Spinal cord (tissue), 10 donors: ENCODE results near the gene TAX1BP1. TPM values are rescaled to one million over a fixed set of nuclear protein-coding genes. Genes with fewer than 3 reads are reported as not detected.
A peak's percentile ranks its signal among the peaks of the same experiment; 100 is the strongest.

Experiments
- DNase-seq, 6 donors: peaks; one replicate each; pipeline versions ENCODE4 v3.0.0 to v3.0.0-alpha.2; 2013 to 2015; ENCODE audit warnings: low spot score in 6 of 6, low read depth in 4 of 6
- H3K27ac ChIP-seq: one replicate; pipeline ENCODE4 v1.5.1; 2013; ENCODE audit warnings: low read depth, low read length, control low read depth
- H3K27me3 ChIP-seq: one replicate; pipeline ENCODE4 v1.6.1; 2013; ENCODE audit warnings: low read length; ENCODE audit not compliant: control insufficient read depth, insufficient read depth
- H3K36me3 ChIP-seq: one replicate; pipeline ENCODE4 v1.6.1; 2013; ENCODE audit warnings: low read length; ENCODE audit not compliant: control insufficient read depth, insufficient read depth
- H3K4me1 ChIP-seq: one replicate; pipeline ENCODE4 v1.6.1; 2013; ENCODE audit warnings: low read length; ENCODE audit not compliant: control insufficient read depth, insufficient read depth
- H3K4me3 ChIP-seq: one replicate; pipeline ENCODE4 v1.5.1; 2013; ENCODE audit warnings: low read depth, low read length, control low read depth
- H3K9me3 ChIP-seq: one replicate; pipeline ENCODE4 v1.6.1; 2013; ENCODE audit warnings: low read length; ENCODE audit not compliant: control insufficient read depth, insufficient read depth
- WGBS: methylation state at CpG from one replicate; pipeline ENCODE4 v1.1.5; 2013; ENCODE audit warnings: missing lambda C conversion rate; ENCODE audit not compliant: insufficient coverage; 5-methylcytosine and 5-hydroxymethylcytosine counted together
- polyA plus RNA-seq, 2 donors: library from polyadenylated mRNA; unstranded; fragments of 120-200 nt; gene quantifications; one replicate each; pipeline ENCODE4 v1.2.1, GENCODE V29; 2013; ENCODE audit not compliant: insufficient read length in 2 of 2
- total RNA-seq, 2 donors: library from RNA; depleted of rRNA in 1 of 2; stranded (reverse); fragments of 120-200 nt in 1 of 2; fragments of >200 nt in 1 of 2; gene quantifications; one replicate each; pipeline versions ENCODE4 v1.2.3 to v1.2.4, GENCODE V29; 2013 to 2014
- donor health status: healthy.

Gene TAX1BP1
- total and polyA plus RNA-seq, 4 donors = 91.2 to 119 (median 107) TPM

DNA sequence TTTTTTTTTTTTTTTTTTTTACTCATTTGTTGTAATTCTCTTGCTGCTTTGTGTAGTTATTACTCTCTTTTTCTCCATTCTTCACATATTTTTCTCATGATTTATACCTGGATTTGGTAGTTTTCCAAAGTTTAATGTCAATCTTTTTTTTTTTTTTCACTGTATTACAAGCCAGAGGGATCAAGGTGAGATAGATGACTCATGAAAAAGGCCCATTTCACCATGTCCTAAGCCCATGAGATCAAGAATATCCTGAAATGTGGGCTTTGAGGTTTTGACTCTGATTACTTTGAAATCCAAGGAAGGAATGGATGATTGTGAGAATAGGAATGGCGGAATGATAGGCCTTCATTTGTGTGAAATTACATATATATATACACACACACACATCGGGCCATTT is 31.1 kb downstream of the TAX1BP1 start:
- no CpG with 5 or more reads among the region's 2 CpGs for WGBS
- no peak for DNase-seq
- Histone ChIP-seq H3K36me3 (peaks cover under 1% of the 10 kb centered on the region), H3K9me3 (no peaks in the 10 kb centered on the region), H3K4me1 (no peaks in the 10 kb centered on the region), H3K27me3 (no peaks in the 10 kb centered on the region), H3K4me3 (no peak overlapping the region), H3K27ac (no peak overlapping the region)

GRCh38 chr7:27774717-27775328 is 34.9 kb downstream of the TAX1BP1 start:
- no peak overlapping the region for H3K4me3 ChIP-seq
- H3K9me3 ChIP-seq = no peaks in the 10 kb centered on the region
- DNase-seq = peak in 2 of 6 donors; percentile 43 to 74
- H3K4me1 ChIP-seq = no peaks in the 10 kb centered on the region
- no peak overlapping the region for H3K27ac ChIP-seq
- no peaks in the 10 kb centered on the region for H3K36me3 ChIP-seq
- no CpG with 5 or more reads among the region's 2 CpGs for WGBS
- H3K27me3 ChIP-seq = no peaks in the 10 kb centered on the region

DNA sequence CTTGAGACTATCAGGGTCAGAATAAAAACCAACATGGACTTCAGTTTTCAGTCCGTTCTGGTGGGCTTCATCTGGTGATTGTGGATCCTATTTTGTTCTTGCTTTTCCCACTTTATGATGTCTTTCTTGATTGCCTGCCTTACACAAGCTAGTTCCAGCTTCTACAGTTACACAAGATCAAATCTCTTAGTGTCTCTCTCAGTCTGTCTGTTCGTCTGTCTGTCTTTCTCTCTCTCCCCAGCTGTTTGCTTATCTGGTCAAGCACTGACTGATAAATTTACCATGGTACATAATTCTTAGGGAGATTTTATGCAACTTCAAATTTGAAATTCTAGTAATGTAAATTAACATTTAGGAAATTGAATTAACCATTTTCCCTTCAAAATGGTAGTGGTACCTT is 35.8 kb downstream of the TAX1BP1 start:
- WGBS = 100% methylated on average over 1 of the region's 2 CpGs
- Histone ChIP-seq H3K27me3 (no peaks in the 10 kb centered on the region), H3K27ac (no peak overlapping the region), H3K4me1 (no peaks in the 10 kb centered on the region), H3K9me3 (no peaks in the 10 kb centered on the region), H3K4me3 (no peak overlapping the region), H3K36me3 (no peaks in the 10 kb centered on the region)
- no peak for DNase-seq

- H3K4me1 ChIP-seq = no peaks in the 10 kb centered on the region
- 83% methylated on average over 1 of the region's 2 CpGs for WGBS
- H3K9me3 ChIP-seq = no peaks in the 10 kb centered on the region
- no peaks in the 10 kb centered on the region for H3K36me3 ChIP-seq
- no peak overlapping the region for H3K27ac ChIP-seq
- no peak overlapping the region for H3K4me3 ChIP-seq
- no peak for DNase-seq
- no peaks in the 10 kb centered on the region for H3K27me3 ChIP-seq
Observed at GRCh38 chr7:27777662-27778061, 37.7 kb downstream of the TAX1BP1 start.

DNA sequence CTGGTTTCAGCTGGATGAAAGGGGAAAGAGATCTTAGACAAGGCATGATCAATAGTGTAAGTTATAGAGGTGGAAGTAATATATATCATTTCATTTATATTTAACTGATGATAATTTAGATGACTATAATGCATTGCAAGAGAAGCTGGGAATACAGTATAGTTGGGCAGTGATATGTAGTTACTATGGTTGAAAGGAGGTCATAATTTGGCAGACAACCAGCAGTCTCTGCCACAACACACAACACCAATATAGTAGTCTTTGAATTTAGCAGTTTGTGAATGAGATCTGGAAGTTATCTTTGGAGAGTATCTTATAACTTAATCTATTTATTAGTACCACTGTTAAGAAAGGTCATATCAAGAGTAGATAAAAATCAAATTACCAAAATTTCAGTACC is 39.9 kb downstream of the TAX1BP1 start:
- Histone ChIP-seq H3K9me3 (no peaks in the 10 kb centered on the region), H3K27me3 (no peaks in the 10 kb centered on the region), H3K36me3 (no peaks in the 10 kb centered on the region), H3K27ac (no peak overlapping the region), H3K4me3 (no peak overlapping the region), H3K4me1 (no peaks in the 10 kb centered on the region)
- no peak for DNase-seq

DNA sequence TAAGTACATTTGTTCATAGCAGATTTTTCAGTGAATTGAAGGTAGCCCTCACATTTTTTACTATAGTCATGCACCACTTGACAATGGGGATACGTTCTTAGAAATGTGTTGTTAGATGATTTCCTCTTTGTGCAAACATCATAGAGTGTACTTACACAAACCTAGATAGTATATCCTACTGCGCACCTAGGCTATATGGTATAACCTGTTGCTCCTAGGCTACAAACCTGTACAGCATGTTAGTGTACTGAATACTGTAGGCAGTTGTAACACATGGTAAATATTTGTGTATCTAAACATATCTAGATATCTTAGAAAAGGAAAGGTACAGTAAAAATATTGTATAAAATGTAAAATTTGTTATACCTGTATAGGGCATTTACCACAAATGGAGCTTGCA is 41.2 kb downstream of the TAX1BP1 start:
- H3K4me3 ChIP-seq = no peak overlapping the region
- no CpG with 5 or more reads among the region's 2 CpGs for WGBS
- H3K27ac ChIP-seq = no peak overlapping the region
- H3K27me3 ChIP-seq = no peaks in the 10 kb centered on the region
- no peak for DNase-seq
- H3K9me3 ChIP-seq = no peaks in the 10 kb centered on the region
- peaks cover 3% of the 10 kb centered on the region for H3K36me3 ChIP-seq
- H3K4me1 ChIP-seq = no peaks in the 10 kb centered on the region

DNA sequence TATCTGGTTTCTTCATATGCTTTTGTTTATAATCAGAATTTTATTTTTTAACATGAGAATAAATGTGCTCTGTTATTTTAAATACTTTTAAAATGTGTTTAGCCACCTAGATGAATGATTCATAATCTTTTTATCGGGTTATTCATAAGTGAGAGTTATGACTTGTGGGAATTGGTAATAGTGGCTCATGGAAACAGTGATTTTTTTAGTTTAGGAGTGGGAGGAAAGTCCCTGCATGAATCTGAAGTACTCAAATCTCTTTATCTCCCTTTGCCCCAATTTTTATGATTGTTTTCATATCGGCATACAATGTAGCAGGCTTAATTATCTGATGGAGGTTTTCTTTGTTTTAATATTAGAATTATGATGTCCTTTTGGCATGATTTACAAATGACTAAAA is 42.9 kb downstream of the TAX1BP1 start:
- WGBS = 80% methylated on average over 1 of the region's 2 CpGs
- Histone ChIP-seq H3K27ac (no peak overlapping the region), H3K4me1 (no peaks in the 10 kb centered on the region), H3K4me3 (no peak overlapping the region), H3K27me3 (no peaks in the 10 kb centered on the region), H3K36me3 (peaks cover 4% of the 10 kb centered on the region), H3K9me3 (no peaks in the 10 kb centered on the region)
- no peak for DNase-seq

DNA sequence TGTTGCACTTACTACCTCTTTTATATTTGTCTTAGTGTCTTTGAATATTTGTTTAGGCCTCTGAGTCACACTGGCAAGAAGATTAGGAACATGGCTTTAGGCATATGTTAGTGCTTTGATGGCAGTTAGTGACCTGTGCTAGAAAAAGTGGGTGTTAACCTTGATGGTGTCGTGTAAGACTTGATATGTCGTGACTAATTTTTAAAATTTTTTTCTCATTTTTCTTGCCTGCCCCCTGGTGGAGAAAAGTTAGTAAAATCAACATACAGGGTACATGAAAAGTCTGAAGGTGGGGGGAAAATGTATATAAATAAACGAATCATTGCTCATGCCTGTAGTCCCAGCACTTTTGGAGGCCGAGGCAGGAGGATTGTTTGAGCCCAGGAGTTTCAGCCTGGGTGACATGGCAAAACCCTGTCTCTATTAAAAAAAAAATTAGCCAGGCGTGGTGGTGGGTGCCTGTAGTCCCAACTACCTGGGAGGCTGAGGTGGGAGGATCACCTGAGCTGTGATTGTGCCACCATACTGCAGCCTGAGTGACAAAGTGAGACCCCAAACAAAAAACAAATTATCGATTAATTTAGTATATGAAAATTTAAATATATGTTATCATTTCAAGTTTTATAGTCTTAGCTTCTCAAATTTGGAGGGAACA is 44.6 kb downstream of the TAX1BP1 start:
- 88% methylated on average over 2 of the region's 6 CpGs for WGBS
- Histone ChIP-seq H3K4me1 (no peaks in the 10 kb centered on the region), H3K27ac (no peak overlapping the region), H3K9me3 (no peaks in the 10 kb centered on the region), H3K27me3 (no peaks in the 10 kb centered on the region), H3K36me3 (peaks cover 4% of the 10 kb centered on the region), H3K4me3 (no peak overlapping the region)
- peak in 3 of 6 donors; percentile 12 to 55 (median 33) for DNase-seq

DNA sequence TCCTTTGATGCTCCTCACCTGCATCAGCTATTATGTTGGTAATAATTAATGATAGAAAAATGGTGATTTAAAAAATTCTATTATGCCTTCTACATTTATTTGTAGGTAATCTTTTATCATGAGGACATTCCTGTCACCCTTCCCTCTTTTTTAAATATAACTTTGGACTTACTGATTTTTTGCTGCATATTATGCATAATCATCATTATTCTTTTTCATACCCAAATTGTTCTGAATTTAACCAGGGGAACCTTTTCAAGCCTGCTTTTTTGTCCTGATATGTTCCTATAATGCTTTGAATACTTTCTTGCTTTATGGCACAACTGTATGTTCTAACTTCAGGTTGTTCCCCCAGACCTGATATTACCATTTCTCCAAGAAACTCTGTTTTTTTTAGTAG is 48.5 kb downstream of the TAX1BP1 start:
- DNase-seq = no peak
- H3K9me3 ChIP-seq = no peaks in the 10 kb centered on the region

GRCh38 chr7:27793780-27794179 is 53.8 kb downstream of the TAX1BP1 start:
- WGBS = no CpG with 5 or more reads among the region's 1 CpG
- no peak overlapping the region for H3K27ac ChIP-seq
- peaks cover 9% of the 10 kb centered on the region for H3K36me3 ChIP-seq
- no peaks in the 10 kb centered on the region for H3K9me3 ChIP-seq
- no peak overlapping the region for H3K4me3 ChIP-seq
- no peaks in the 10 kb centered on the region for H3K4me1 ChIP-seq
- DNase-seq = no peak
- H3K27me3 ChIP-seq = no peaks in the 10 kb centered on the region

More for the DNA sequence above, 48.5 kb downstream of the TAX1BP1 start:
- Histone ChIP-seq H3K27me3 (no peaks in the 10 kb centered on the region), H3K27ac (no peak overlapping the region), H3K4me3 (no peak overlapping the region), H3K36me3 (peaks cover 7% of the 10 kb centered on the region), H3K4me1 (no peaks in the 10 kb centered on the region)
